HepG2 (cell line): Measurements from ENCODE around the gene PAMR1. TPM values are rescaled to one million over a fixed set of nuclear protein-coding genes. Genes with fewer than 3 reads are reported as not detected.

ENCODE experiments used
- ATAC-seq: fragments of 200-7000 bp; cut with Tn5 transposase; 3 replicates; pipeline ENCODE4 v1.9.1; 2020; ENCODE audit warnings: mild to moderate bottlenecking, moderate library complexity
- BruUV-seq: library from RNA; stranded (reverse); fragments of 400-500 nt; replicated peaks from 2 replicates; lab custom pipeline; 2021; lab: Mats Ljungman, UMichigan
- CTCF ChIA-PET: fragments of 300-600 bp; formaldehyde crosslinking; extraction: SDS; loops from one replicate; lab custom pipeline; 2021; ENCODE audit warnings: low total read pairs, inconsistent platforms, low intra/inter-chr PET ratio; lab: Yijun Ruan, JAX
- POLR2A ChIA-PET: fragments of 350-600 bp; sonication (Branson Sonifier 250); formaldehyde crosslinking; loops from one replicate; lab custom pipeline; 2020; ENCODE audit warnings: antibody characterized with exemption, inconsistent platforms; lab: Yijun Ruan, JAX
- DNase-seq: peaks from one replicate; pipeline ENCODE4 v3.0.0-alpha.2; 2015; ENCODE audit warnings: low spot score
- FAIRE-seq: peaks from 3 replicates; lab custom pipeline; 2011; peaks lifted over from hg19 to GRCh38; lab: Jason Lieb, UNC
- H2AFZ ChIP-seq: one replicate; pipeline ENCODE4 v1.6.1; 2011; ENCODE audit warnings: low read length, inconsistent platforms
- H3K27ac ChIP-seq: fragments of 300-600 bp; 3 replicates; pipeline ENCODE4 v1.8.0; 2011; ENCODE audit warnings: mixed run types, mild to moderate bottlenecking, mixed read lengths, low read length, inconsistent platforms; ENCODE audit not compliant: insufficient read depth; ENCODE audit errors: extremely low read length
- H3K27me3 ChIP-seq, 2 experiments: fragments of 200-600 bp in 1 of 2; 2 replicates in 1 of 2; 3 replicates in 1 of 2; pipeline versions ENCODE4 v1.6.0 to v1.8.0; 2011; ENCODE audit warnings: low read length in 2 of 2, mild to moderate bottlenecking in 2 of 2, moderate library complexity in 2 of 2, inconsistent platforms in 1 of 2; ENCODE audit not compliant: insufficient read depth in 2 of 2, control insufficient read depth in 1 of 2
- H3K36me3 ChIP-seq, 2 experiments: fragments of 200-600 bp in 1 of 2; replicated peaks in 1 of 2; 2 replicates in 1 of 2; 3 replicates in 1 of 2; pipeline versions ENCODE4 v1.5.1 to v1.8.0; 2011; ENCODE audit warnings: low read length in 2 of 2, inconsistent platforms in 1 of 2; ENCODE audit not compliant: insufficient read depth in 2 of 2, control insufficient read depth in 1 of 2
- H3K4me1 ChIP-seq: 2 replicates; pipeline ENCODE4 v1.5.1; 2012; ENCODE audit warnings: low read length, inconsistent platforms; ENCODE audit not compliant: insufficient read depth
- H3K4me2 ChIP-seq: 2 replicates; pipeline ENCODE4 v1.6.0; 2011; ENCODE audit warnings: low read depth, low read length, inconsistent platforms
- H3K4me3 ChIP-seq, 3 experiments: fragments of 200-600 bp in 1 of 3; sonication (generic), shearing (Covaris generic) in 1 of 3; replicated peaks in 1 of 3; 2 replicates each; pipeline ENCODE4 v1.5.1; 2011 to 2016; ENCODE audit warnings: low read length in 3 of 3, inconsistent platforms in 2 of 3, low read depth in 2 of 3, mild to moderate bottlenecking in 2 of 3, control low read depth in 1 of 3, mixed read lengths in 1 of 3; ENCODE audit not compliant: insufficient read depth in 1 of 3
- H3K79me2 ChIP-seq: one replicate; pipeline ENCODE4 v1.6.1; 2011; ENCODE audit warnings: low read length, inconsistent platforms; ENCODE audit not compliant: insufficient read depth
- H3K9ac ChIP-seq: 2 replicates; pipeline ENCODE4 v1.6.0; 2011; ENCODE audit warnings: mild to moderate bottlenecking, low read depth, low read length, inconsistent platforms; ENCODE audit not compliant: insufficient read depth
- H3K9me3 ChIP-seq: 2 replicates; pipeline ENCODE4 v1.5.1; 2012; ENCODE audit warnings: mild to moderate bottlenecking, low read length
- H4K20me1 ChIP-seq: 2 replicates; pipeline ENCODE4 v1.6.0; 2011; ENCODE audit warnings: inconsistent platforms, mild to moderate bottlenecking, low read length, moderate library complexity; ENCODE audit not compliant: insufficient read depth
- ASH2L ChIP-seq: fragments of 300-600, 200-600 bp; sonication (generic); IDR thresholded peaks from 2 replicates; pipeline ENCODE4 v1.7.0; 2017; ENCODE audit warnings: low read depth, mild to moderate bottlenecking, moderate library complexity, mixed read lengths, low read length; ENCODE audit not compliant: insufficient read length
- CTCF ChIP-seq: sonication (generic); formaldehyde crosslinking; IDR thresholded peaks from 2 replicates; pipeline ENCODE4 v1.5.0; 2020; ENCODE audit warnings: mild to moderate bottlenecking, missing genetic modification reagents, moderate library complexity
- ETV5 ChIP-seq: IDR thresholded peaks from 2 replicates; pipeline ENCODE4 v1.6.1; 2018; ENCODE audit warnings: missing biosample characterization, missing genetic modification reagents, inconsistent platforms, borderline replicate concordance
- GTF3A ChIP-seq: sonication (generic); formaldehyde crosslinking; conservative IDR thresholded peaks from 2 replicates; pipeline ENCODE4 v1.4.0; 2020; ENCODE audit warnings: mild to moderate bottlenecking, missing genetic modification reagents
- LRRFIP1 ChIP-seq: sonication (generic); formaldehyde crosslinking; conservative IDR thresholded peaks from 2 replicates; pipeline ENCODE4 v1.4.0; 2020; ENCODE audit warnings: missing genetic modification reagents
- MAFK ChIP-seq, 2 experiments: IDR thresholded peaks in 1 of 2; conservative IDR thresholded peaks in 1 of 2; 2 replicates each; pipeline ENCODE4 v1.6.1; 2011; ENCODE audit warnings: improper control_type of control experiment in 2 of 2, low read length in 2 of 2
- SOX13 ChIP-seq, 3 experiments: fragments of 450-650 bp in 1 of 3; sonication (generic) in 1 of 3; formaldehyde crosslinking in 1 of 3; IDR thresholded peaks in 2 of 3; conservative IDR thresholded peaks in 1 of 3; 2 replicates each; pipeline versions ENCODE4 v1.5.0 to v1.6.1; 2016 to 2020; ENCODE audit warnings: antibody characterized with exemption in 1 of 3, mild to moderate bottlenecking in 1 of 3, missing compliant biosample characterization in 1 of 3, missing genetic modification reagents in 1 of 3, moderate library complexity in 1 of 3
- TCF12 ChIP-seq, 2 experiments: fragments of 450-650 bp in 1 of 2; sonication (generic) in 1 of 2; formaldehyde crosslinking in 1 of 2; IDR thresholded peaks; 2 replicates each; pipeline versions ENCODE4 v1.6.1 to v1.8.0; 2017 to 2022; ENCODE audit warnings: antibody characterized with exemption in 1 of 2, mild to moderate bottlenecking in 1 of 2, missing genetic modification reagents in 1 of 2, moderate library complexity in 1 of 2
- ZNF333 ChIP-seq: sonication (generic); formaldehyde crosslinking; IDR thresholded peaks from 2 replicates; pipeline ENCODE4 v1.4.0; 2020; ENCODE audit warnings: mild to moderate bottlenecking, missing genetic modification reagents, borderline replicate concordance
- ZNF616 ChIP-seq: sonication (generic); formaldehyde crosslinking; IDR thresholded peaks from 2 replicates; pipeline ENCODE4 v1.5.0; 2020; ENCODE audit warnings: low read depth, mild to moderate bottlenecking, missing genetic modification reagents
- WGBS: methylation state at CpG from one replicate; pipeline ENCODE4 v1.1.6; 2017; ENCODE audit warnings: low lambda C conversion rate; 5-methylcytosine and 5-hydroxymethylcytosine counted together
- in situ Hi-C: cut with HindIII; loops from 2 replicates; pipeline ENCODE4 v1.10.0; 2017; ENCODE audit warnings: low pct_unique_long_range_greater_than_20kb; ENCODE audit not compliant: extremely low pct_ligation_motif_present
- intact Hi-C: fragments of 100-400 bp; cut with micrococcal nuclease; formaldehyde crosslinking; loops from one replicate; pipeline ENCODE4 v1.10.0; 2022; ENCODE audit not compliant: unreplicated experiment
- polyA plus RNA-seq, 8 experiments: library from polyadenylated mRNA; depleted of rRNA in 3 of 8; stranded (reverse) in 7 of 8; unstranded in 1 of 8; fragments of >200 nt; fragmentation: Illumina TruSeq in 4 of 8; extraction: Trizol in 4 of 8; gene quantifications; 2 replicates each; pipeline versions ENCODE4 v1.2.1 to v1.2.3, GENCODE V29; 2011 to 2016; ENCODE audit warnings: low read depth in 4 of 8, missing spikeins in 1 of 8, mixed read lengths in 1 of 8; ENCODE audit not compliant: insufficient read depth in 1 of 8
- total RNA-seq, 5 experiments: library from RNA; depleted of rRNA; stranded (reverse); fragments of >200 nt; fragmentation: Illumina TruSeq; extraction: Trizol; gene quantifications; 2 replicates each; pipeline ENCODE4 v1.2.3, GENCODE V29; 2016; ENCODE audit warnings: low read depth in 1 of 5

The PAMR1 gene
- total and polyA plus RNA-seq, 2 of the 13 experiments (the other 11 are each of a cell fraction or from before 2014, with no cell fraction given): not detected

- ChIA-PET CTCF (no interaction called here), POLR2A (no interaction called here)
Measured at GRCh38 chr11:35464308-35464707, 61.1 kb downstream of the PAMR1 start.

GRCh38 chr11:35463331-35463751 lies 62.1 kb downstream of the PAMR1 start:
- in situ Hi-C loops: no loop called here
- Histone ChIP-seq H4K20me1 (no peaks in the 10 kb centered on the region), H2AFZ (no peak overlapping the region), H3K9ac (no peak overlapping the region), H3K9me3 (no peaks in the 10 kb centered on the region), H3K27me3 (peaks cover 0 to 18% of the 10 kb centered on the region in 2 experiments; a peak in 1 of 5 replicates), H3K4me3 (no peak overlapping the region), H3K4me2 (no peak overlapping the region), H3K27ac (no peak overlapping the region), H3K79me2 (no peaks in the 10 kb centered on the region), H3K36me3 (no peaks in the 10 kb centered on the region), H3K4me1 (no peaks in the 10 kb centered on the region)
- CTCF ChIA-PET: no interaction called here
- intact Hi-C loops: no loop called here
- 19% methylated on average over 12 of the region's 13 CpGs for WGBS
- ATAC-seq (no peak), FAIRE-seq (no peak), DNase-seq (no peak)
- POLR2A ChIA-PET: no interaction called here
- no TSS peak for BruUV-seq
- no peak for TF ChIP-seq SOX13 (IDR thresholded peaks at IDR 0.05)
- no peak for TF ChIP-seq SOX13 (CRISPR knock-in tag; conservative IDR thresholded peaks at IDR 0.05 in 1 of 2, IDR thresholded peaks at IDR 0.05 in 1 of 2)
- no peak for TF ChIP-seq ASH2L
- no peak for TF ChIP-seq GTF3A
- TF ChIP-seq LRRFIP1 (CRISPR knock-in tag): no peak
- no peak for TF ChIP-seq ZNF333 (CRISPR knock-in tag)
- TF ChIP-seq TCF12 (IDR thresholded peaks at IDR 0.05): no peak
- no peak for TF ChIP-seq TCF12 (CRISPR knock-in tag; IDR thresholded peaks at IDR 0.05)

More at GRCh38 chr11:35464308-35464707, 61.1 kb downstream of the PAMR1 start:
- no peaks in the 10 kb centered on the region for H3K36me3 ChIP-seq
- in situ Hi-C loops: no loop called here
- no peaks in the 10 kb centered on the region for H3K79me2 ChIP-seq
- DNase-seq: no peak
- BruUV-seq: no TSS peak
- H2AFZ ChIP-seq: no peak overlapping the region
- no peak overlapping the region for H3K9ac ChIP-seq
- H3K27me3 ChIP-seq: peaks cover 0 to 23% of the 10 kb centered on the region in 2 experiments; a peak in 1 of 5 replicates
- H4K20me1 ChIP-seq: no peaks in the 10 kb centered on the region
- no peaks in the 10 kb centered on the region for H3K9me3 ChIP-seq
- intact Hi-C loops: no loop called here
- 0% methylated on average over 1 of the region's 1 CpG for WGBS
- TF ChIP-seq MAFK (conservative IDR thresholded peaks at IDR 0.05 in 1 of 2, IDR thresholded peaks at IDR 0.05 in 1 of 2; ENCODE audit: low read length in 2 of 2) (no peak), CTCF (CRISPR knock-in tag) (0 out of 2 replicates have a peak, but pooled peaks have one; percentile 4), ETV5 (CRISPR knock-in tag) (no peak), ZNF616 (CRISPR knock-in tag) (no peak)
- ATAC-seq: no peak
- H3K4me3 ChIP-seq: no peak overlapping the region
- H3K4me2 ChIP-seq: no peak overlapping the region
- H3K27ac ChIP-seq: no peak overlapping the region
- no peaks in the 10 kb centered on the region for H3K4me1 ChIP-seq
- FAIRE-seq: no peak
